ENCODE data around the gene ANKRD11. TPM values are rescaled to one million over a fixed set of nuclear protein-coding genes. Genes with fewer than 3 reads are reported as not detected.
"Not testable (repeated sequence)": the region's sequence is repeated elsewhere in the genome, so short reads cannot be mapped to it uniquely, and the experiment has no call there.

The ANKRD11 gene
- polyA plus RNA-seq, 1 donor (not counting 4 experiments of a cell fraction or from before 2014, with no cell fraction given), result 30.1 TPM

DNA sequence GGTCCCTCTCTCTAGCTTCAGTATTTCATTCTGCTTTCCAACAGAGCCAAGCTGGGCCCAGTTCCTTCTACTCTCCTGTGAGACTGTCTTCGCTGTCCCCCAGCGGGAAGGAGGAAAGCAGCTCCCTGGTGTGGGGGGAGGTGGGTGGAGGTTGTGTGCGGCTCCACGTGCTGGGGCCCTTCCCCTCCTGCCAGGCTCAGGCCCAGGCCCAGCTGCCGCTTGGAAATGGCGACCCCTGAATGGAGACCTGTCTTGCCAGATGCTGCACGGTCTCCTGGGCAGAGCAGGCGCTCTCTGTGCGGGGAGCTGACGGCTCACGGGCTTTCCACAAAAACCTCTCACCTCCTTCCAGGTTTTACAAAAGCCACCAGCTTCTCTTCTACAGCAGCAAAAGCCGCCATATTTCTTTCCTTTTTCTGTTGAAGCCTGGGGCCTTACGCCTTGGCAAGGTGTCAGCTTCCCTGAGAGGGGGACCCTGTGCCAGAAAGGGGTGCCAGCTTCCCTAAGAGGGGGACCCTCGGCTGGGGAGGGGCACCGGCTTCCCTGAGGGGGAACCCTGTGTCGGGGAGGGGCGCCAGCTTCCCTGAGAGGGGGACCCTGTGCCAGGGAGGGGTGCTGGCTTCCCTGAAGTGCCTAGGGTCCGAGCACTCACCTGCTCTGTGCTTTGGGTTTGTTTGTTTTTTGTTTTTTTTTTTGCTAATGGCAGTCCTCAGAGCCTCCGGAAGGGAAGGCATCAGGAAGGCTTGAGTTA, 225.4 kb downstream of the ANKRD11 start:
- no peaks in the 10 kb centered on the region for H3K9me3 ChIP-seq (ENCODE audit: control insufficient read depth, low read depth, low read length)
- H3K27ac ChIP-seq (ENCODE audit: control insufficient read depth, insufficient read depth, low read length), result no peak overlapping the region
- no peaks in the 10 kb centered on the region for H3K79me2 ChIP-seq (ENCODE audit: control insufficient read depth, insufficient read depth, low read length)
- DNase-seq (ENCODE audit: low read depth, low spot score) (no peak), FAIRE-seq (no peak)
- no peak overlapping the region for H3K4me3 ChIP-seq (ENCODE audit: control insufficient read depth in 2 of 3, extremely low read depth in 1 of 3, insufficient read depth in 2 of 3, low read depth in 1 of 3, low read length in 3 of 3)
- dilution Hi-C loops (cut with MboI; ENCODE audit: extremely low pct_ligation_motif_present, low sequenced_read_pairs), result no loop called here
- TF ChIP-seq EZH2 (IDR thresholded peaks at IDR 0.05; ENCODE audit: low read length), result no peak
- TF ChIP-seq, protein P1, sequence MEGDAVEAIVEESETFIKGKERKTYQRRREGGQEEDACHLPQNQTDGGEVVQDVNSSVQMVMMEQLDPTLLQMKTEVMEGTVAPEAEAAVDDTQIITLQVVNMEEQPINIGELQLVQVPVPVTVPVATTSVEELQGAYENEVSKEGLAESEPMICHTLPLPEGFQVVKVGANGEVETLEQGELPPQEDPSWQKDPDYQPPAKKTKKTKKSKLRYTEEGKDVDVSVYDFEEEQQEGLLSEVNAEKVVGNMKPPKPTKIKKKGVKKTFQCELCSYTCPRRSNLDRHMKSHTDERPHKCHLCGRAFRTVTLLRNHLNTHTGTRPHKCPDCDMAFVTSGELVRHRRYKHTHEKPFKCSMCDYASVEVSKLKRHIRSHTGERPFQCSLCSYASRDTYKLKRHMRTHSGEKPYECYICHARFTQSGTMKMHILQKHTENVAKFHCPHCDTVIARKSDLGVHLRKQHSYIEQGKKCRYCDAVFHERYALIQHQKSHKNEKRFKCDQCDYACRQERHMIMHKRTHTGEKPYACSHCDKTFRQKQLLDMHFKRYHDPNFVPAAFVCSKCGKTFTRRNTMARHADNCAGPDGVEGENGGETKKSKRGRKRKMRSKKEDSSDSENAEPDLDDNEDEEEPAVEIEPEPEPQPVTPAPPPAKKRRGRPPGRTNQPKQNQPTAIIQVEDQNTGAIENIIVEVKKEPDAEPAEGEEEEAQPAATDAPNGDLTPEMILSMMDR (optimal IDR thresholded peaks at IDR 0.05 in 1 of 3, IDR thresholded peaks at IDR 0.05 in 1 of 3, conservative IDR thresholded peaks at IDR 0.05 in 1 of 3; ENCODE audit: extremely low read depth in 1 of 3, insufficient read depth in 2 of 3, low read length in 3 of 3), result no peak
- no peaks in the 10 kb centered on the region for H3K9me1 ChIP-seq (ENCODE audit: control insufficient read depth, extremely low read depth, insufficient read depth, low read length)
- peaks cover 15 to 17% of the 10 kb centered on the region in 2 experiments for H3K36me3 ChIP-seq (ENCODE audit: control insufficient read depth in 2 of 2, extremely low read depth in 1 of 2, insufficient read depth in 2 of 2, low read length in 2 of 2)
- H3K4me1 ChIP-seq (ENCODE audit: control insufficient read depth, extremely low read depth, insufficient read depth, low read length), result no peaks in the 10 kb centered on the region
- H3K4me2 ChIP-seq (ENCODE audit: control insufficient read depth, extremely low read depth, insufficient read depth, low read depth, low read length), result no peak overlapping the region
- peaks cover 2% of the 10 kb centered on the region for H4K20me1 ChIP-seq (ENCODE audit: control insufficient read depth, extremely low read depth, insufficient read depth, low read length)
- H3K9ac ChIP-seq (ENCODE audit: control insufficient read depth, extremely low read depth, insufficient read depth, low read length), result no peak overlapping the region
- H3K27me3 ChIP-seq (ENCODE audit: control insufficient read depth, extremely low read depth, insufficient read depth, low read length), result no peaks in the 10 kb centered on the region
- H2AFZ ChIP-seq (ENCODE audit: control insufficient read depth, low read length), result no peak overlapping the region

DNA sequence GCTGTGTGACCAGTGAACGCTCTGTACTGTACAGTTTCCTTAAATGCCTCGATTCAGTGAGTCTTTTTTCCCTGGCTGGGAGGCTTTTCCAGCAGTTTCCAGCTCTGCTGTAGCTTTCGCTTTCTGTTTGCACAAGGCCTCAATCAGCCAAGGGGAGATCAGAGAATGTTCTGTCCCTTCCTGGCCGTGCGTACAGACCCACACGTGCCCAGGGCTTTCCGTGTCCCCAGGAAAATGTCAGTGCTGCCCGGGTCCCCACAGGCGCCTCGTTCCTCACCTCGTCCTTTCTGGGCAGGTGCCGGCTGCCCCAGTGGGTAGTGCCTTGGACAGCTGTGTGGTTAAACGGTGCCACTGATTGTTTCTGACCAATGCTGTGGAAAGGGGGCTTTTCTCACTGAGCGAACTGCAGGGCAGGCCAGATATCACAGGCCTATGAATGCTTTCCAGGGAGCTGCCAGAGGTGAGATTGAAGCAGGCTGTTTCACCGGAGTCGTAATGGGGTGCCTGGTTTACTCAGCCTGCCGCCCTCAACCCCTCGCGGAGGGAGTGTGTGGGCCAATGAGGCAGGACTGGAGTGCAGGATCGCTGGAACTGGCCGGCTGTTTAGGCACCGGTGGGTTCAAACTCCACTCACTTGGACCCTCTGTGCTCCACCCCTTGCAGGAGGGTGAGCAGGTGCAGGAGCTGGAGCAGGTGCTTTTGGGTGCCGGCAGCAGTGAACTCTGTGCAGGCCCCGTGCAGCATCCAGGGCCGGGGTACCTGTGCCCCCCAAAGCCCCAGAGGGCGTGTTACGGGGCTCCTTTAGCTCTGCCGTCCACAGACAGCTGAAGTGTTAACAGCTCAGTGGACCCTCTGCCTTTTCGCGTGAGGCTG, 228.4 kb downstream of the ANKRD11 start:
- Histone ChIP-seq H3K9me1 (ENCODE audit: control insufficient read depth, extremely low read depth, insufficient read depth, low read length) (no peaks in the 10 kb centered on the region), H2AFZ (ENCODE audit: control insufficient read depth, low read length) (no peak overlapping the region), H4K20me1 (ENCODE audit: control insufficient read depth, extremely low read depth, insufficient read depth, low read length) (no peaks in the 10 kb centered on the region), H3K79me2 (ENCODE audit: control insufficient read depth, insufficient read depth, low read length) (no peaks in the 10 kb centered on the region), H3K9me3 (ENCODE audit: control insufficient read depth, low read depth, low read length) (no peaks in the 10 kb centered on the region), H3K4me3 (ENCODE audit: control insufficient read depth in 2 of 3, extremely low read depth in 1 of 3, insufficient read depth in 2 of 3, low read depth in 1 of 3, low read length in 3 of 3) (no peak overlapping the region), H3K36me3 (ENCODE audit: control insufficient read depth in 2 of 2, extremely low read depth in 1 of 2, insufficient read depth in 2 of 2, low read length in 2 of 2) (peaks cover 4 to 11% of the 10 kb centered on the region in 2 experiments), H3K27me3 (ENCODE audit: control insufficient read depth, extremely low read depth, insufficient read depth, low read length) (peaks cover 10% of the 10 kb centered on the region), H3K4me2 (ENCODE audit: control insufficient read depth, extremely low read depth, insufficient read depth, low read depth, low read length) (no peak overlapping the region), H3K4me1 (ENCODE audit: control insufficient read depth, extremely low read depth, insufficient read depth, low read length) (peaks cover 4% of the 10 kb centered on the region), H3K9ac (ENCODE audit: control insufficient read depth, extremely low read depth, insufficient read depth, low read length) (no peak overlapping the region), H3K27ac (ENCODE audit: control insufficient read depth, insufficient read depth, low read length) (no peak overlapping the region)
- no peak for TF ChIP-seq EZH2 (IDR thresholded peaks at IDR 0.05; ENCODE audit: low read length)
- TF ChIP-seq, protein P1 (optimal IDR thresholded peaks at IDR 0.05 in 1 of 3, IDR thresholded peaks at IDR 0.05 in 1 of 3, conservative IDR thresholded peaks at IDR 0.05 in 1 of 3; ENCODE audit: extremely low read depth in 1 of 3, insufficient read depth in 2 of 3, low read length in 3 of 3), result no peak
- no peak for FAIRE-seq
- dilution Hi-C loops (cut with MboI; ENCODE audit: extremely low pct_ligation_motif_present, low sequenced_read_pairs), result no loop called here
- no peak for DNase-seq (ENCODE audit: low read depth, low spot score)

GRCh38 chr16:89259901-89260300, 230.5 kb downstream of the ANKRD11 start:
- H3K4me1 ChIP-seq (ENCODE audit: control insufficient read depth, extremely low read depth, insufficient read depth, low read length); H3K27ac ChIP-seq (ENCODE audit: control insufficient read depth, insufficient read depth, low read length); H3K9ac ChIP-seq (ENCODE audit: control insufficient read depth, extremely low read depth, insufficient read depth, low read length); H3K9me1 ChIP-seq (ENCODE audit: control insufficient read depth, extremely low read depth, insufficient read depth, low read length); H3K36me3 ChIP-seq (ENCODE audit: control insufficient read depth in 2 of 2, extremely low read depth in 1 of 2, insufficient read depth in 2 of 2, low read length in 2 of 2); H3K79me2 ChIP-seq (ENCODE audit: control insufficient read depth, insufficient read depth, low read length); DNase-seq (ENCODE audit: low read depth, low spot score); H3K4me3 ChIP-seq (ENCODE audit: control insufficient read depth in 2 of 3, extremely low read depth in 1 of 3, insufficient read depth in 2 of 3, low read depth in 1 of 3, low read length in 3 of 3); FAIRE-seq; H4K20me1 ChIP-seq (ENCODE audit: control insufficient read depth, extremely low read depth, insufficient read depth, low read length); dilution Hi-C loops (cut with MboI; ENCODE audit: extremely low pct_ligation_motif_present, low sequenced_read_pairs); H2AFZ ChIP-seq (ENCODE audit: control insufficient read depth, low read length); H3K9me3 ChIP-seq (ENCODE audit: control insufficient read depth, low read depth, low read length); H3K4me2 ChIP-seq (ENCODE audit: control insufficient read depth, extremely low read depth, insufficient read depth, low read depth, low read length): not testable (repeated sequence)
- peaks cover 14% of the 10 kb centered on the region for H3K27me3 ChIP-seq (ENCODE audit: control insufficient read depth, extremely low read depth, insufficient read depth, low read length)
